Measurements from ENCODE around the gene NTM.

DNA sequence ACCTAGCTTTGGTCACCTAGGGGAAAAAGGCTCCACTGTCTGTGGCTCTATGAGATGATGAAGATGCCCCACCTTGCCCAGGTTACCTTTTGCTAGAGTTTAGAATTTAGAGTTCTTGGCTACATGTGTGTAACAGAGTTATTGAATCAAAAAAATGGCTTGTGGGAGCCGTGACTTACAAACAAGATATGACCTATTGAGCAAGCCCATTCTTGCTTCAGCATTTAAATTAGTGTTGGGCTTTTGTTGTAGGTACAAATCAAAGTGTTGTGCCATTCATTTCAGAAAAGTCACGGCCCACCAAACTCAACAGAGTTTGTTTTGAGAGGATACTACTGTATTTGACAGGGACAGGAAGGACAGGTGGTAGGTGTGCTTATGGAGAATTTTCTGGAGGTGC lies 768.8 kb downstream of the NTM start:
- TF ChIP-seq EZH2 (IDR thresholded peaks at IDR 0.05) (no peak), POLR2AphosphoS5 (IDR thresholded peaks at IDR 0.05; ENCODE audit: borderline replicate concordance, low read depth, low read length) (no peak), FOXP2 (optimal IDR thresholded peaks at IDR 0.05; ENCODE audit: control extremely low read depth, extremely low read length, insufficient read depth) (no peak)
